GM21717 (cell line): ENCODE data around the gene ZNF490.

Source experiments
- ATAC-seq: cut with Tn5 transposase; IDR thresholded peaks from one replicate; pipeline ENCODE4 v1.9.1; 2021; ENCODE audit warnings: mild to moderate bottlenecking, moderate library complexity; ENCODE audit not compliant: unreplicated experiment

The ZNF490 gene

GRCh38 chr19:12545267-12545666 is 65.3 kb downstream of the ZNF490 start:
- ATAC-seq: no peak

- no peak for ATAC-seq
These were observed 66.2 kb downstream of the ZNF490 start for GRCh38 chr19:12544401-12544876.

GRCh38 chr19:12543855-12544254 is 66.8 kb downstream of the ZNF490 start:
- ATAC-seq: no peak
